ENCODE results near the gene IGSF3.

IGSF3 gene

GRCh38 chr1:116686175-116686574 lies 18.6 kb upstream of the IGSF3 start:
- no peak for DNase-seq (ENCODE audit: low spot score)

- DNase-seq (ENCODE audit: low spot score), result no peak
These were observed 17.0 kb upstream of the IGSF3 start for GRCh38 chr1:116684575-116684974.

- DNase-seq (ENCODE audit: low spot score), result no peak
These were observed 15.2 kb upstream of the IGSF3 start for GRCh38 chr1:116682641-116683221.

GRCh38 chr1:116681343-116681899 lies 13.9 kb upstream of the IGSF3 start:
- DNase-seq (ENCODE audit: low spot score), result no peak

GRCh38 chr1:116680752-116681151 lies 13.2 kb upstream of the IGSF3 start:
- DNase-seq (ENCODE audit: low spot score), result no peak

- no peak for DNase-seq (ENCODE audit: low spot score)
These were observed 12.5 kb upstream of the IGSF3 start for GRCh38 chr1:116679828-116680628.

GRCh38 chr1:116679091-116679827 lies 11.7 kb upstream of the IGSF3 start:
- no peak for DNase-seq (ENCODE audit: low spot score)

GRCh38 chr1:116678732-116679090 lies 11.2 kb upstream of the IGSF3 start:
- no peak for DNase-seq (ENCODE audit: low spot score)

- no peak for DNase-seq (ENCODE audit: low spot score)
These were observed 10.0 kb upstream of the IGSF3 start for GRCh38 chr1:116677474-116678062.

- DNase-seq (ENCODE audit: low spot score), result no peak
These were observed 8.8 kb upstream of the IGSF3 start for GRCh38 chr1:116676291-116676690.

- no peak for DNase-seq (ENCODE audit: low spot score)
These were observed 7.2 kb upstream of the IGSF3 start for GRCh38 chr1:116674751-116675150.

- no peak for DNase-seq (ENCODE audit: low spot score)
These were observed 6.5 kb upstream of the IGSF3 start for GRCh38 chr1:116674011-116674531.

GRCh38 chr1:116671912-116672311 lies 4.4 kb upstream of the IGSF3 start:
- no peak for DNase-seq (ENCODE audit: low spot score)

GRCh38 chr1:116671072-116671760 lies 3.7 kb upstream of the IGSF3 start:
- no peak for DNase-seq (ENCODE audit: low spot score)

GRCh38 chr1:116668277-116668676 lies 744 bp upstream of the IGSF3 start:
- no peak for DNase-seq (ENCODE audit: low spot score)

- DNase-seq (ENCODE audit: low spot score), result peak; percentile 23
These were observed 407 bp downstream of the IGSF3 start for GRCh38 chr1:116667078-116667574.

GRCh38 chr1:116666187-116667077 lies 1.1 kb downstream of the IGSF3 start:
- no peak for DNase-seq (ENCODE audit: low spot score)

GRCh38 chr1:116664978-116665371 lies 2.6 kb downstream of the IGSF3 start:
- DNase-seq (ENCODE audit: low spot score), result no peak

- DNase-seq (ENCODE audit: low spot score), result no peak
These were observed 3.1 kb downstream of the IGSF3 start for GRCh38 chr1:116664366-116664977.

- DNase-seq (ENCODE audit: low spot score), result no peak
These were observed 3.7 kb downstream of the IGSF3 start for GRCh38 chr1:116663821-116664220.
